Urinary bladder (tissue), 4 donors: ENCODE data around the gene VASH1. TPM values are rescaled to one million over a fixed set of nuclear protein-coding genes. Genes with fewer than 3 reads are reported as not detected.
"Not testable (repeated sequence)": the region's sequence is repeated elsewhere in the genome, so short reads cannot be mapped to it uniquely, and the experiment has no call there.

Experiments
- DNase-seq: peaks from one replicate; pipeline ENCODE4 v3.0.0-alpha.2; 2015; ENCODE audit errors: extremely low spot score
- H3K27ac ChIP-seq: one replicate; pipeline ENCODE4 v1.5.1; 2013; ENCODE audit warnings: low read depth, mild to moderate bottlenecking, moderate library complexity
- H3K36me3 ChIP-seq: one replicate; pipeline ENCODE4 v1.6.1; 2013; ENCODE audit warnings: mild to moderate bottlenecking, moderate library complexity; ENCODE audit not compliant: insufficient read depth
- H3K4me1 ChIP-seq: one replicate; pipeline ENCODE4 v1.6.1; 2013; ENCODE audit warnings: mild to moderate bottlenecking, moderate library complexity; ENCODE audit not compliant: insufficient read depth
- H3K4me3 ChIP-seq: one replicate; pipeline ENCODE4 v1.5.1; 2013; ENCODE audit warnings: low read depth, low read length
- WGBS: extraction: QIAGEN DNeasy Blood & Tissue Kit; methylation state at CpG from one replicate; pipeline ENCODE4 v1.1.7; 2013; 5-methylcytosine and 5-hydroxymethylcytosine counted together
- polyA plus RNA-seq: library from polyadenylated mRNA; stranded (reverse); fragments of 200-250 nt; gene quantifications from one replicate; pipeline ENCODE4 v1.2.3, GENCODE V29; 2013
- total RNA-seq: library from RNA; depleted of rRNA; stranded (reverse); fragments of >200 nt; gene quantifications from one replicate; pipeline ENCODE4 v1.2.3, GENCODE V29; 2014
- donor health status: healthy with polysubstance abuse.
- donor health status: healthy.

The VASH1 gene
- total and polyA plus RNA-seq, 2 donors = 14.4 to 17.3 TPM

DNA sequence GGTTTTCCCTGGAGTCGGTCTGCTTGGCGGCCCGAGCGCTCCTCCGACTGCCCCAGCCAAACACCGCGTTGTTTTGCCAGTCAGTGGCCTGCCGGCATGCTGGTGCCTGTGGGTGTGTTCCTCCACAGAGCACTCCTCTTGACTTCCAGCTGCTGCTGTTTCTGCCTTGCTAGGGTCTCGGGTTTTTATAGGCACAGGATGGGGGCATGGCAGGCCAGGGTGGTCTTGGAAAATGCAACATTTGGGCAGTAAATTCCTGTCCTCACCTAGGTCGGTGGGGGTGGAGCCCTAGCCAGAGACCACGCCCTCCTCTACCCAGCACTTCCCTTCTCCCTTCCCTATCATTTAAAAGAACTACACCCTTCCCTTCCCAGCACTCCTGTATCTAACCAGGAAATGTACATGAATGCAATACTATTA is 34.7 kb upstream of the VASH1 start:
- H3K4me1 ChIP-seq = no peaks in the 10 kb centered on the region
- no peak overlapping the region for H3K27ac ChIP-seq
- no peak for DNase-seq
- 56% methylated on average over 11 of the region's 11 CpGs for WGBS
- no peak overlapping the region for H3K4me3 ChIP-seq
- no peaks in the 10 kb centered on the region for H3K36me3 ChIP-seq

DNA sequence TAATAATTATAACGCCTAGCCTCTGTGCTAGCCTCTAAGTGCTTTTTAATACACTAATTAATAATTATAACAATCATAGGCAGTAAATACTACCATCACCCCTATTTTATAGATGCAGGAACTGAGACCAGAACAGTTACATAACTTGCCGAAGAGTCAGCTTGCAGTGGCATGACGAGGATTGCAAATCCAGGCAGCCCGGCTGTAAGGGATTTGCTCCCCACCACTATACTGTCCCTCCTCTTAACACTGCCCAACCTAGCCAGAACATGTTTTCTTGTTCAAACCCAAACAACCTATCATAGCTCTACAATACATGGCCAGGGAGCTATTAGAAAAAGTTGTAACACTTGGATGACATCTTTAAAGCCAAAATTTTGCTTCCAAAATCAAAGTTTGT is 33.9 kb upstream of the VASH1 start:
- 46% methylated on average over 4 of the region's 4 CpGs for WGBS
- Histone ChIP-seq H3K36me3 (no peaks in the 10 kb centered on the region), H3K4me3 (no peak overlapping the region), H3K4me1 (no peaks in the 10 kb centered on the region), H3K27ac (no peak overlapping the region)
- DNase-seq = no peak

DNA sequence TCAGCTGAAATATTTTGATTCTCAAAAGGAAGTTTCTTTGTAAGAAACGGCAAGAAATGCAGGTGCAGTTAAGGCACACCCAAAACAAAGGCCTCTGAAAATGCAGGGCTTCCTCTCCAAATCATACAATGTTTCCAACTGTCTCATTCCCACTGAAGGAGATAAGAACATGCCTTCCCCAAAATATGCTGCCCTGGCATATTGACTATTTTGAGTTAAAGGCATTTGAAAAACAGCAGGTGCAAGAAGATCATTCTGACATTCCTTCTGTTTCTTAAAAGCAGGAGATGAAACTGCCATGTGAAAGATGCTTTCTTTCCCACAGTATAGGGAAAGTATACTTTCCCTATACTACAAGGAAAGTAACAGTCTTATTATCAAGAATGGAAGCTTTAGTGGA is 33.4 kb upstream of the VASH1 start:
- Histone ChIP-seq H3K4me3 (no peak overlapping the region), H3K4me1 (no peaks in the 10 kb centered on the region), H3K36me3 (no peaks in the 10 kb centered on the region), H3K27ac (no peak overlapping the region)
- 62% methylated on average over 1 of the region's 1 CpG for WGBS
- DNase-seq = no peak

DNA sequence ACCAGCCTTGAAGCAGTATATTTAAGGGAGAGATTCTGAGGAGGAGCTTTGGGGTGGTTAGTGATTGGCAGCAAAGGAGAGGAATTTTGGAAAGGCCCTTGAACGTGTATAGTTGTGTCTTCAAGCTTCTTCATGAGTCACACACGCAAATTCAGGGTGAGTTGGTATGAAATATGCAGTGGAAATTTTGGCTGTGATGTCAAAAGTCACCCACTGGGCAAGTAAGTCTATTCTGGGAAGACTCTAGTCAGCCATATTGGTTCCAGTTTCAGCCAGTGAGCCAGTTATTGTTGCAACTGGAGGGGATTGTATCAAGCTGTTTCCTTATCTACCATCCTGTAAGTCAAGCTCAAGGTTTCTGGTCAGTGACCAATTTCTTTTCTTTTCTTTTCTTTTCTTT is 32.0 kb upstream of the VASH1 start:
- no peaks in the 10 kb centered on the region for H3K4me1 ChIP-seq
- no peaks in the 10 kb centered on the region for H3K36me3 ChIP-seq
- no peak overlapping the region for H3K4me3 ChIP-seq
- DNase-seq = no peak
- 83% methylated on average over 2 of the region's 2 CpGs for WGBS
- H3K27ac ChIP-seq = no peak overlapping the region

DNA sequence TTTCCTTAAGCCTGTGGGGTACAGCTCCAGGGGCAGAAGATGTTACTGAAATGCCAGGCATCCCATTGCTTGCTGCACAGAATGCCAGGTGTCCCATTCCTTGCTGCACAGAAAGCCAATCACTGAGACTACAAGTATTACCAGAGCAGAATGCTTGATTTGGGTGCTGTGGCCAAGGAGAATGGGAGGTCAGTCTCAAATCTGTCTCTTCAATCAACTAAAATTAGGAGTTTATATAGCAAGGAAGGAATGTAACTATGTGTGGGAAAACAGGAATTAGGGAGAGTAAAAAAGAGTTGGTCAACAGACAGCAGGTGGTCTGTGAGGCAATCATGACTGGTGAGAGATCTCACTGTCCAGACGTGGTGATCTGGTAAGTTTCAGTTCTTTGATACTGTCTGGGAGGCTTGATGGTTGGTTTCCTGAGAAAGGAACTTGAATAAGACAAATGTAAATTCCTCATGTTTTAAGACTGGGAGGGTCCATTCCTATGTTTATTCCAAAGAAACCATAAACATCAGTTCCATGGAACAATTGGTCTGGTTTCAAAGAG is 31.2 kb upstream of the VASH1 start:
- WGBS = 27% methylated on average over 1 of the region's 1 CpG

DNA sequence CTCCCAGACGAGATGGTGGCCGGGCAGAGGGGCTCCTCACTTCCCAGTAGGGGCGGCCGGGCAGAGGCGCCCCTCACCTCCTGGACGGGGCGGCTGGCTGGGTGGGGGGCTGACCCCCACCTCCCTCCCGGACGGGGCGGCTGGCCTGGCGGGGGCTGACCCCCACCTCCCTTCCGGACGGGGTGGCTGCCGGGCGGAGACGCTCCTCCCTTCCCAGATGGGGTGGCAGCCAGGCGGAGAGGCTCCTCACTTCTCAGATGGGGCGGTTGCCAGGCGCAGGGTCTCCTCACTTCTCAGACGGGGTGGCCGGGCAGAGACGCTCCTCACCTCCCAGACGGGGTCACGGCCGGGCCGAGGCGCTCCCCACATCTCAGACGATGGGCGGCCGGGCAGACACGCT is 26.8 kb upstream of the VASH1 start:
- WGBS = 92% methylated on average over 27 of the region's 31 CpGs

More for the DNA sequence above, 31.2 kb upstream of the VASH1 start:
- no peak overlapping the region for H3K4me3 ChIP-seq
- H3K36me3 ChIP-seq = no peaks in the 10 kb centered on the region
- H3K27ac ChIP-seq = no peak overlapping the region
- DNase-seq = no peak
- no peaks in the 10 kb centered on the region for H3K4me1 ChIP-seq

DNA sequence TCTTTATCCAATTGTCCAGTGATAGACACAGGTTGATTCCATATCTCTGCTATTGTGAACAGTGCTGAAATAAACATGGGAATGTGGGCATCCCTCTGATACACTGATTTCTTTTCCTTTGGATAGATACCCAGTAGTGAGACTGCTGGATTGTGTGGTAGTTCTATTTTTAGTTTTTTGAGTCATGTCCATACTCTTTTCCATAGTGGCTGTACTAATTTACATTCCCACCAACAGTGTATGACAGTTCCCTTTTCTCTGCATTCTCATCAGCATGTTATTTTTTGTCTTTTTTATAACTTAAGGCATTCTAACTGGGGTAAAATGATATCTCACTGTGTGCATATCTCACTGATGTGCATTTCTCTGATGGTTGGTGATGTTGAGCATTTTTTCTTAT is 24.8 kb upstream of the VASH1 start:
- Histone ChIP-seq H3K36me3 (no peaks in the 10 kb centered on the region), H3K27ac (no peak overlapping the region), H3K4me1 (no peaks in the 10 kb centered on the region), H3K4me3 (no peak overlapping the region)
- no peak for DNase-seq

More for the DNA sequence above, 26.8 kb upstream of the VASH1 start:
- not testable (repeated sequence) for H3K27ac ChIP-seq, DNase-seq, H3K4me1 ChIP-seq, H3K36me3 ChIP-seq, H3K4me3 ChIP-seq

DNA sequence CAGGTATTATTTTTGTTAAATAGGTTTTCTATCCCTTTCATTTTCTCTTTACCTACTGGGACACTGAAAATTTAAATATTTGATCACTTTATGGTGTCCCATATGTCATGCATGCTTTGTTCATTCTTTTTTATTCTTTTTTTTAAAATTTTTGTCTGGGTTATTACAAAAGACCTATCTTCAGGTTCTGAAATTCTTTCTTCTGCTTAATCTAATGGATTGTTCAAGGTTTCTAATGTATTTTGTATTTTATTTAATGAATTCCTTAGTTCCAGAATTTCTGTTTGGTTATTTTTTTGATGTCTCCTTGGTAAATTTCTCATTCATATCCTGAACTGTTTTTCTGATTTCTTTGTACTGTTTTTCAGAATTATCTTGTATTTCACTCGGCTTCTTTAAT is 20.2 kb upstream of the VASH1 start:
- no peak for DNase-seq
- H3K4me1 ChIP-seq = no peaks in the 10 kb centered on the region
- no peaks in the 10 kb centered on the region for H3K36me3 ChIP-seq
- 94% methylated on average over 1 of the region's 1 CpG for WGBS
- no peak overlapping the region for H3K27ac ChIP-seq
- H3K4me3 ChIP-seq = no peak overlapping the region

DNA sequence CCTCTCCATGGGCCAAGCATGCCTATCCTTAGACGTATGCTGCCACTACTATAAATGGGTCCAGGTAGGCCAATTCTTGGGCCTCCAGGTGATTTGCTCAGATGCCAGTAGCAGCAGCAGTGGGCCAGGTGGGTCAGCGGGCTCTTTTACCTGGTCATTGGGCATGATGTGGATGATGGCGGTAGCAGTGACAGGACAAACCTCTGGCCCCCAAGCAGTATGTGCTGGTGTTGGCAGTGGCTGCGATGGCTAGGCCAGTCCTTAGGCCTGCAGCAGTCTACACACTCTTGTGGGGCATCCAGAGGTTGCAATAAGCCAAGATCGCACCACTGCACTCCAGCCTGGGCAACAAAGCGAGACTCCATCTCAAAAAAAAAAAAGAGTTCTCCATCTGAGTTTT is 19.1 kb upstream of the VASH1 start:
- WGBS = 88% methylated on average over 6 of the region's 6 CpGs
- DNase-seq = no peak
- no peak overlapping the region for H3K4me3 ChIP-seq
- H3K27ac ChIP-seq = no peak overlapping the region
- H3K4me1 ChIP-seq = no peaks in the 10 kb centered on the region
- no peaks in the 10 kb centered on the region for H3K36me3 ChIP-seq

DNA sequence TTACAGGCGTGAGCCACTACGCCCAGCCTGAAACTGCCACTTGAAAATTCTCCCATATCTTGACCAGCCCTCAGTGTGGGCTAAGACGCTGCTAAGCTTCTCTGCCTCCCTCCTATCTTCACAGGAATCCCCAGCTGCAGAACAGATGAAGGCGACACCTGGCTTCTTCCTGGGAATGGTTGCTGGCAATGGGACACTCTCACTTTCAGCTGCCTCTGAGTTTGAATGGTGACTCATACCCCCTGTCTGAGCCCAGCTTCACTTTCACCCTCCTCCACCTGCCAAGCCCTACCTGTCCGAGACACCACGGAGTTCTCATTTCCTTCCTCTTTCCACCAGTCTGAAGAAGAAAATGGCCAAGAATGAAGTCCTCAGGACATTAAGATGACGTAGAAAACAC is 18.3 kb upstream of the VASH1 start:
- Histone ChIP-seq H3K4me3 (no peak overlapping the region), H3K36me3 (no peaks in the 10 kb centered on the region), H3K27ac (no peak overlapping the region), H3K4me1 (no peaks in the 10 kb centered on the region)
- DNase-seq = no peak
- 87% methylated on average over 7 of the region's 7 CpGs for WGBS

DNA sequence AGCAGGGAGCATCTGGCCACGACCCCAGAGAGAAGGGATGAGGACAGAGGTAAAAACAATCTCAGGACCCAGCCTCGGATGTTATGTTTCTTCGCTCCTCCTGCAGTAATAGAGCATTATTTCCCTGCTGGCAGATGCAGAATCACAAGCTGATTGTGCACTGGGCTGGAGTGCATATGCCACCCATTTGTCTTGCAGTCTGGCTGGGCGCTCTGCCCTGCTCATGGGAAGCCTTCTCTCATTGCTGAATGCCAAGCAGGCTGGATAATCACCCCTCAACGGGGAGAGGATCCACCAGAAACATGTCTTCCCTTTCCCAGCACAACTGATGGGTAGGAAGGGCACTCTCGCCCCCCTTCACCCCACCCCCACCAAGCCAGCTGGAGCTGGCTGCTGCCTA is 8.5 kb upstream of the VASH1 start:
- 68% methylated on average over 6 of the region's 6 CpGs for WGBS
- Histone ChIP-seq H3K36me3 (no peaks in the 10 kb centered on the region), H3K27ac (no peak overlapping the region), H3K4me1 (no peaks in the 10 kb centered on the region), H3K4me3 (no peak overlapping the region)
- no peak for DNase-seq

DNA sequence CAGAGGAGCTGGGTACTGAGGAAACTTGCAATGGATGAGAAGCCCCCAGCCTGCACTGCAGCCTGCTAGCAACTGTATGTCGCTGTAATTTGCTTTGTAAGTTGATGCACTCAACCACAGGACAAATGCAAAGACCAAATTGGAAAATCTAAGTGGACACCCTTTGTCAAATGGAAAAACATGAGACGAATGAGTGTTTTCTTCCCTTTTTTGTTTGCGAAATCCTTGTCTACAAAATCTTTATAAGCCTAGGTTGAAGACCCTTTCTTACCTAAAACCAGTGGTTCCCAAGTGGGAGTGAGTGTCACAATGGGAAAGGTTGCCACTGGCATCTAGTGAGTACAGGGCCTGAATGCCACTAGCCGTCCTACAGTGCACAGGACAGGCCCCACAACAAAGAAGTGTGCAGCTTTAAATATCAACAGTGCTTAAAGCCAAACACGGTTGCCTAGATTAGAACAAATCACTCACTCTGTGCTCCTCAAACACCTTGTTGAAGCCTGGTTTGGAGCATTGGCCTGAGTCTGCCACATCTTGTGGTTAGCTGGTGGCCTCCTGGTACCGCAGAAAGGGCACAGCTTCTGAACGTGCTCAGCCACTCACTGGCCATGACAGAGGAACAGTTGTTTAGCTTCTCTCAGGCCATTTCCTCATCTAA is 7.6 kb upstream of the VASH1 start:
- no peaks in the 10 kb centered on the region for H3K36me3 ChIP-seq
- no peak for DNase-seq
- H3K4me3 ChIP-seq = no peak overlapping the region
- no peaks in the 10 kb centered on the region for H3K4me1 ChIP-seq
- 79% methylated on average over 7 of the region's 7 CpGs for WGBS
- H3K27ac ChIP-seq = no peak overlapping the region

DNA sequence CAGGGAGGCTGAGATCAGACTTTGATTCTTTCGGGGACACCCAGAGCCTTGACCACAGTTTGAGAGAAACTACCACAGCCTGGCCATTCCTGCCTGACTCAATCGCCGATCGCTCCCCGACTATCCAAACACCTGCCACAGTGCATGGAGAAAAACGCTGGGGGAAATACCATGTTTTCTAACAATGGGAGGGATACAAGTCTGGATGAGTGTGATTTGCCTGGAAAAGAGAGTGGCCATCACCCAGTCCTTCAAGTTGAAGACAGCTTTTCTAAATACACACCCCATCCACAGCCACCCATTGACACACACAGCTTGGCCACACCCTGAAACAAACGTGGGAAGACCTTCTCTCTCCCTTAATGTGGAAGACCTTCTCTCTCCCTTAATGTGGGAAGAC is 6.7 kb upstream of the VASH1 start:
- H3K36me3 ChIP-seq = no peaks in the 10 kb centered on the region
- no peak for DNase-seq
- no peak overlapping the region for H3K27ac ChIP-seq
- no peak overlapping the region for H3K4me3 ChIP-seq
- WGBS = 86% methylated on average over 7 of the region's 7 CpGs
- H3K4me1 ChIP-seq = no peaks in the 10 kb centered on the region

DNA sequence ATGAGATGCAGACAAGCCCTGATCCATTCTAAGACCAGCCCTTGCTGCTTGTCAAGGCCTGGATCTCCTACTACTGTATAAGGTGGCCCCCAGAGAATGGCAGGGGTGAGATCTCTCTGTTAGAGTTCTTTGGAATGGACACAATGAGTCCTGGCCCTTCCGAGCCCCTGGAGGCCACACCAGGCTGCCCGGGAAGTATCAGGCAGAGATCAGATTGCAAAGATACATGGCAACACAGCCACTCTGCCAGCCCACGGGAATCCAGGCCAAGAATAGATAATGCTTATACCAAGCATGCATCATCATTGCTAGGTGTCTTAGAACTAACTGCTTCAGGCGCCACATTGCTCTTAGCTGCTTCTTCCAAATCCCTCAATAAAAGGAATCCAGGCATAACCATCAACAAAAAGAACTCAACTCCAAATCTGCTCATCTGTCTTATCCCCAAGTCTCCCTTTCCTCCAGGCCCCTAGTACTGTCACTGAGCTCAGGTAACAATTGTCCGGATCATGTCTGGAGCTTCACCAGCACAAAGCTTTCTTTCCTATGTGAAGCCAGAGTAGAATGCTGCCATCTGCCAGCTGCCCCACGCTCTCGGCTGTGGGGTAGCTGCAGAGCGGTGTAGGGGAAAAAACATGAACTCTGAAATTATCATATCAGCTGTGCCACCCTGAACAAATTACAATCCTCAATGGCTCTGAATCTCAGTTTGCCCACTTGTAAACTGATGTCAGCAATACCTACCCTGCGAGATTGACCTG is 5.5 kb upstream of the VASH1 start:
- Histone ChIP-seq H3K27ac (no peak overlapping the region), H3K36me3 (no peaks in the 10 kb centered on the region), H3K4me3 (no peak overlapping the region), H3K4me1 (no peaks in the 10 kb centered on the region)
- no peak for DNase-seq
- WGBS = 75% methylated on average over 9 of the region's 9 CpGs
